ENCODE measurements around the gene CD180. TPM values are rescaled to one million over a fixed set of nuclear protein-coding genes. Genes with fewer than 3 reads are reported as not detected.
A peak's percentile ranks its signal among the peaks of the same experiment; 100 is the strongest.

Gene CD180
- total and polyA plus RNA-seq, 9 of the 15 experiments (the other 6 are each of a cell fraction or from before 2014, with no cell fraction given), result 0.01 to 0.07 TPM; not detected in 7

DNA sequence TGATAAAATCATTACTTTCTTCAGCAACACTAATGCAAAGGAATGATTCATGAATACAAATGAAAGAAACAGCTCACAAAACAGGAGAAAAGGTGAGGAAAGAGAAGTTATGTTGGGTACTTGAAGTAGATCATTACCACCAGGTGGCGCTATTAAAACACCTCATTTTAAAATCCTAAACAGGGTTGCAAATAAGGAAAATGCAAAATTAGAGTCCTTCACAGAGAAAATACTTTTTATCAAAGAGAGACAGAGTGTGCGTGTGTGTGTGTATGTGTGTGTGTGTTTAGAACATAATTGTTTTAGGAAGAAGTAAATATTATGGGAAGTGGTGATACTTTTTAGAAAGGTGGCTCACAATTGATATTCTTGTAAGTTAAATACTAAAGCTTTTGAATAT lies 49.5 kb upstream of the CD180 start:
- ChIA-PET POLR2A (no interaction called here), CTCF (ENCODE audit: low intra/inter-chr PET ratio) (interaction anchor here (0.6 to 1.7 kb wide), 5 partner anchors 809 to 1762 kb away, joined by 3 to 11 read pairs (median 4); no protein-coding TSS in a partner anchor)
- FAIRE-seq (peak; percentile 83), ATAC-seq (peak; percentile 73), DNase-seq (ENCODE audit: extremely low read depth in 1 of 4, low spot score in 3 of 4) (peak; percentile 25 to 68 (median 28))
- H3K4me1 ChIP-seq (replicated peaks in 1 of 2; ENCODE audit: control insufficient read depth in 2 of 2, insufficient read depth in 2 of 2, low read length in 2 of 2), result no peaks in the 10 kb centered on the region
- TF ChIP-seq, protein P1, sequence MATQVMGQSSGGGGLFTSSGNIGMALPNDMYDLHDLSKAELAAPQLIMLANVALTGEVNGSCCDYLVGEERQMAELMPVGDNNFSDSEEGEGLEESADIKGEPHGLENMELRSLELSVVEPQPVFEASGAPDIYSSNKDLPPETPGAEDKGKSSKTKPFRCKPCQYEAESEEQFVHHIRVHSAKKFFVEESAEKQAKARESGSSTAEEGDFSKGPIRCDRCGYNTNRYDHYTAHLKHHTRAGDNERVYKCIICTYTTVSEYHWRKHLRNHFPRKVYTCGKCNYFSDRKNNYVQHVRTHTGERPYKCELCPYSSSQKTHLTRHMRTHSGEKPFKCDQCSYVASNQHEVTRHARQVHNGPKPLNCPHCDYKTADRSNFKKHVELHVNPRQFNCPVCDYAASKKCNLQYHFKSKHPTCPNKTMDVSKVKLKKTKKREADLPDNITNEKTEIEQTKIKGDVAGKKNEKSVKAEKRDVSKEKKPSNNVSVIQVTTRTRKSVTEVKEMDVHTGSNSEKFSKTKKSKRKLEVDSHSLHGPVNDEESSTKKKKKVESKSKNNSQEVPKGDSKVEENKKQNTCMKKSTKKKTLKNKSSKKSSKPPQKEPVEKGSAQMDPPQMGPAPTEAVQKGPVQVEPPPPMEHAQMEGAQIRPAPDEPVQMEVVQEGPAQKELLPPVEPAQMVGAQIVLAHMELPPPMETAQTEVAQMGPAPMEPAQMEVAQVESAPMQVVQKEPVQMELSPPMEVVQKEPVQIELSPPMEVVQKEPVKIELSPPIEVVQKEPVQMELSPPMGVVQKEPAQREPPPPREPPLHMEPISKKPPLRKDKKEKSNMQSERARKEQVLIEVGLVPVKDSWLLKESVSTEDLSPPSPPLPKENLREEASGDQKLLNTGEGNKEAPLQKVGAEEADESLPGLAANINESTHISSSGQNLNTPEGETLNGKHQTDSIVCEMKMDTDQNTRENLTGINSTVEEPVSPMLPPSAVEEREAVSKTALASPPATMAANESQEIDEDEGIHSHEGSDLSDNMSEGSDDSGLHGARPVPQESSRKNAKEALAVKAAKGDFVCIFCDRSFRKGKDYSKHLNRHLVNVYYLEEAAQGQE (IDR thresholded peaks at IDR 0.05; ENCODE audit: borderline replicate concordance), result peak; percentile 64; the same call in 1 of the 2 replicates
- TF ChIP-seq, protein P1 (CRISPR knock-in tag; IDR thresholded peaks at IDR 0.05; ENCODE audit: low read depth), result no peak
- TF ChIP-seq CBX5 (IDR thresholded peaks at IDR 0.05; ENCODE audit: borderline replicate concordance, low read depth), result no peak
- TF ChIP-seq, protein P2, sequence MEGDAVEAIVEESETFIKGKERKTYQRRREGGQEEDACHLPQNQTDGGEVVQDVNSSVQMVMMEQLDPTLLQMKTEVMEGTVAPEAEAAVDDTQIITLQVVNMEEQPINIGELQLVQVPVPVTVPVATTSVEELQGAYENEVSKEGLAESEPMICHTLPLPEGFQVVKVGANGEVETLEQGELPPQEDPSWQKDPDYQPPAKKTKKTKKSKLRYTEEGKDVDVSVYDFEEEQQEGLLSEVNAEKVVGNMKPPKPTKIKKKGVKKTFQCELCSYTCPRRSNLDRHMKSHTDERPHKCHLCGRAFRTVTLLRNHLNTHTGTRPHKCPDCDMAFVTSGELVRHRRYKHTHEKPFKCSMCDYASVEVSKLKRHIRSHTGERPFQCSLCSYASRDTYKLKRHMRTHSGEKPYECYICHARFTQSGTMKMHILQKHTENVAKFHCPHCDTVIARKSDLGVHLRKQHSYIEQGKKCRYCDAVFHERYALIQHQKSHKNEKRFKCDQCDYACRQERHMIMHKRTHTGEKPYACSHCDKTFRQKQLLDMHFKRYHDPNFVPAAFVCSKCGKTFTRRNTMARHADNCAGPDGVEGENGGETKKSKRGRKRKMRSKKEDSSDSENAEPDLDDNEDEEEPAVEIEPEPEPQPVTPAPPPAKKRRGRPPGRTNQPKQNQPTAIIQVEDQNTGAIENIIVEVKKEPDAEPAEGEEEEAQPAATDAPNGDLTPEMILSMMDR (IDR thresholded peaks at IDR 0.05 in 2 of 3, conservative IDR thresholded peaks at IDR 0.05 in 1 of 3; ENCODE audit: insufficient read depth in 2 of 3, low read depth in 1 of 3, low read length in 3 of 3), result peak; percentile 24 to 71 (median 43); a peak in 5 of 6 replicates
- peak; percentile 77 to 85 for TF ChIP-seq RAD21 (CRISPR knock-in tag; conservative IDR thresholded peaks at IDR 0.05 in 1 of 2, IDR thresholded peaks at IDR 0.05 in 1 of 2)
- peak; percentile 49 for TF ChIP-seq SMC3 (conservative IDR thresholded peaks at IDR 0.05; ENCODE audit: insufficient read depth, low read depth, low read length)
- no peak for TF ChIP-seq RBFOX2 (IDR thresholded peaks at IDR 0.05; ENCODE audit: low read depth, low read length)
- H3K9ac ChIP-seq (ENCODE audit: insufficient read depth in 1 of 2, low read depth in 2 of 2, low read length in 2 of 2), result no peak overlapping the region
- 0% methylated on average over 2 of the region's 2 CpGs for WGBS (ENCODE audit: insufficient coverage, low coverage, missing lambda C conversion rate)
- no peak overlapping the region for H2AFZ ChIP-seq (ENCODE audit: low read depth, low read length)
- no peaks in the 10 kb centered on the region for H3K27me3 ChIP-seq (ENCODE audit: control insufficient read depth in 2 of 2, insufficient read depth in 2 of 2, low read length in 2 of 2)
- H3K4me2 ChIP-seq (ENCODE audit: insufficient read depth, low read length), result no peak overlapping the region
- no peaks in the 10 kb centered on the region for H3K36me3 ChIP-seq (ENCODE audit: control insufficient read depth, insufficient read depth, low read length)
- no TSS peak for BruUV-seq (replicated peaks)
- no peaks in the 10 kb centered on the region for H3K79me2 ChIP-seq (ENCODE audit: control insufficient read depth, insufficient read depth, low read length)
- in situ Hi-C loops (cut with MboI), result loop anchor here (10.0 kb wide), 1 partner anchor 1009 kb away; no protein-coding TSS in a partner anchor
- H4K20me1 ChIP-seq (replicated peaks; ENCODE audit: control insufficient read depth, insufficient read depth, low read length), result no peaks in the 10 kb centered on the region
- H3K27ac ChIP-seq (ENCODE audit: extremely low read depth, low read depth, low read length), result no peak overlapping the region
- H3K9me3 ChIP-seq (replicated peaks; ENCODE audit: control insufficient read depth, insufficient read depth, low read depth, low read length), result no peaks in the 10 kb centered on the region
- intact Hi-C loops (cut with micrococcal nuclease), result loop anchor here (2.0 to 5.0 kb wide), 2 partner anchors 1007 to 1026 kb away; no protein-coding TSS in a partner anchor
- H3K9me1 ChIP-seq (ENCODE audit: control insufficient read depth, insufficient read depth, low read length), result no peaks in the 10 kb centered on the region
- no peak overlapping the region for H3K4me3 ChIP-seq

Measured in K562 (cell line).